Measurements from ENCODE around the gene KCNMB1. TPM values are rescaled to one million over a fixed set of nuclear protein-coding genes. Genes with fewer than 3 reads are reported as not detected.

The KCNMB1 gene
- total and polyA plus RNA-seq, 8 donors, result 0.05 to 0.94 (median 0.30) TPM

- FAIRE-seq (no peak), ATAC-seq (no peak), DNase-seq (no peak)
- no peaks in the 10 kb centered on the region for H3K27me3 ChIP-seq
- no peaks in the 10 kb centered on the region for H3K4me1 ChIP-seq
- no peak overlapping the region for H3K27ac ChIP-seq
- no peaks in the 10 kb centered on the region for H3K9me3 ChIP-seq
- no peak overlapping the region for H3K4me3 ChIP-seq
- TF ChIP-seq CTCF (IDR thresholded peaks at IDR 0.05), result no peak
- H3K36me3 ChIP-seq, result no peaks in the 10 kb centered on the region
- 50 to 58% methylated on average over 8 of the region's 8 CpGs for WGBS, 2 donors
- intact Hi-C loops (cut with DNase I), result no loop called here
Observed at GRCh38 chr5:170418736-170419135, 29.6 kb upstream of the KCNMB1 start.

GRCh38 chr5:170416526-170416925, 27.4 kb upstream of the KCNMB1 start:
- intact Hi-C loops (cut with DNase I), result no loop called here
- Histone ChIP-seq H3K27me3 (no peaks in the 10 kb centered on the region), H3K9me3 (no peaks in the 10 kb centered on the region), H3K4me3 (no peak overlapping the region), H3K27ac (no peak overlapping the region), H3K4me1 (no peaks in the 10 kb centered on the region), H3K36me3 (no peaks in the 10 kb centered on the region)
- no peak for FAIRE-seq
- TF ChIP-seq CTCF (IDR thresholded peaks at IDR 0.05), result no peak
- no peak for DNase-seq
- ATAC-seq, result no peak
- WGBS, 2 donors, result 74 to 84% methylated on average over 4 of the region's 4 CpGs

GRCh38 chr5:170414786-170415185, 25.6 kb upstream of the KCNMB1 start:
- no peak for DNase-seq
- no peak overlapping the region for H3K27ac ChIP-seq
- no peak overlapping the region for H3K4me3 ChIP-seq
- no peak for TF ChIP-seq CTCF (IDR thresholded peaks at IDR 0.05)
- intact Hi-C loops (cut with DNase I), result no loop called here
- no peaks in the 10 kb centered on the region for H3K36me3 ChIP-seq
- no peaks in the 10 kb centered on the region for H3K27me3 ChIP-seq
- no peaks in the 10 kb centered on the region for H3K4me1 ChIP-seq
- ATAC-seq, result no peak
- FAIRE-seq, result no peak
- 83% methylated on average over 6 of the region's 6 CpGs for WGBS, 2 donors
- no peaks in the 10 kb centered on the region for H3K9me3 ChIP-seq

GRCh38 chr5:170413897-170414296, 24.7 kb upstream of the KCNMB1 start:
- intact Hi-C loops (cut with DNase I), result no loop called here

DNA sequence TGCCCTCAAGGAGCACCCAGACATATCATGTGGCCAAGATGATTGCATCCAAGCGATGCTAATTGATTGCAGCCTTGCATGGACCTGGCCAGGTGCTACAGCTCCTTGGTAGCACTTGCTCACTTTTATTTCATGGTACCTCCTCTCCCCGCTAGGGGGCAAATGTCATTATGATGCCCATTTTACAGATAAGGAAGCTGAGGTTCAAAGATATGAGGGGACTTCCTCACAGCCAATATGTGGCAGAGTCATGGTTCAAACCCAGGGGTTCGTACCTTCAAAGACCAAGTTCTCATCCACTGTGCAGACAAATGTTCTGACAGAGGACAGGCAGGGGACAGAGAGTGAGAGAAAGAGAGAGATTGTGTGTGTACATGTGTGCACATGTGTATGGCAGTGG, 21.9 kb upstream of the KCNMB1 start:
- Histone ChIP-seq H3K4me3 (no peak overlapping the region), H3K4me1 (no peaks in the 10 kb centered on the region), H3K27ac (no peak overlapping the region), H3K9me3 (no peaks in the 10 kb centered on the region), H3K27me3 (no peaks in the 10 kb centered on the region), H3K36me3 (no peaks in the 10 kb centered on the region)
- ATAC-seq, result no peak
- intact Hi-C loops (cut with DNase I), result no loop called here
- WGBS, 2 donors, result 81 to 83% methylated on average over 3 of the region's 3 CpGs
- no peak for DNase-seq
- no peak for FAIRE-seq
- no peak for TF ChIP-seq CTCF (IDR thresholded peaks at IDR 0.05)

More at GRCh38 chr5:170413897-170414296, 24.7 kb upstream of the KCNMB1 start:
- no peaks in the 10 kb centered on the region for H3K27me3 ChIP-seq
- H3K9me3 ChIP-seq, result no peaks in the 10 kb centered on the region
- no peaks in the 10 kb centered on the region for H3K36me3 ChIP-seq
- FAIRE-seq, result no peak
- H3K4me1 ChIP-seq, result no peaks in the 10 kb centered on the region
- ATAC-seq, result no peak
- no peak for DNase-seq
- H3K4me3 ChIP-seq, result no peak overlapping the region
- H3K27ac ChIP-seq, result no peak overlapping the region
- TF ChIP-seq CTCF (IDR thresholded peaks at IDR 0.05), result no peak
- 75 to 77% methylated on average over 3 of the region's 3 CpGs for WGBS, 2 donors
